PFSK-1 (cell line): Measurements from ENCODE around the gene CCL23.

Source experiments
- POLR2AphosphoS5 ChIP-seq: IDR thresholded peaks from 2 replicates; pipeline ENCODE4 v1.6.1; 2012; ENCODE audit warnings: low read depth, mild to moderate bottlenecking, control low read depth, low read length, moderate library complexity
- SIN3A ChIP-seq: IDR thresholded peaks from 2 replicates; pipeline ENCODE4 v1.6.1; 2012; ENCODE audit warnings: mild to moderate bottlenecking, low read length, moderate library complexity, borderline replicate concordance; ENCODE audit not compliant: insufficient read depth
- TF ChIP-seq, protein P1 (sequence below), 2 experiments: IDR thresholded peaks; 2 replicates each; pipeline versions ENCODE4 v1.6.1 to v1.8.0; 2011 to 2012; ENCODE audit warnings: low read depth in 2 of 2, low read length in 2 of 2, control low read depth in 1 of 2, inconsistent platforms in 1 of 2, mild to moderate bottlenecking in 1 of 2, moderate library complexity in 1 of 2; ENCODE audit not compliant: insufficient read depth in 1 of 2

DNA sequence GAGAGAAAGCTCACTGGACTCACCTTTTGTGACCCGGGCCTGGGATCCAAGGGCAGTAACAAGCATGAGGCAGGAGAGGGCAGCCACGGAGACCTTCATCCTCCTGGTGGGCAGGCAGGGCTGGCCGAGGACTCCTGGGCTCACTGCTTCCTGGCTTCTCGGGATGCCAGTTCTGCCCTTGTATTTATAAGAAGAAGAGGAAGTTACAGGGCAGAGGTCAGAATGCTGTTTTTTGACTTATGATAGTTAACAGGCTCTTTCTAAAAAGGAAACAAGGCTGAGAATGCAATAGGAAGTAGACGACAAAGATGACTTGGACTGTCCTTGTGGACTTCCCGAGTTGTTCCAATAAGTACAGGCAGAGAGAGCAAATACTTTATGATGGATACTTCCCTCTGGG is at the start of gene CCL23:
- TF ChIP-seq SIN3A (no peak), POLR2AphosphoS5 (no peak)
- TF ChIP-seq, protein P1, sequence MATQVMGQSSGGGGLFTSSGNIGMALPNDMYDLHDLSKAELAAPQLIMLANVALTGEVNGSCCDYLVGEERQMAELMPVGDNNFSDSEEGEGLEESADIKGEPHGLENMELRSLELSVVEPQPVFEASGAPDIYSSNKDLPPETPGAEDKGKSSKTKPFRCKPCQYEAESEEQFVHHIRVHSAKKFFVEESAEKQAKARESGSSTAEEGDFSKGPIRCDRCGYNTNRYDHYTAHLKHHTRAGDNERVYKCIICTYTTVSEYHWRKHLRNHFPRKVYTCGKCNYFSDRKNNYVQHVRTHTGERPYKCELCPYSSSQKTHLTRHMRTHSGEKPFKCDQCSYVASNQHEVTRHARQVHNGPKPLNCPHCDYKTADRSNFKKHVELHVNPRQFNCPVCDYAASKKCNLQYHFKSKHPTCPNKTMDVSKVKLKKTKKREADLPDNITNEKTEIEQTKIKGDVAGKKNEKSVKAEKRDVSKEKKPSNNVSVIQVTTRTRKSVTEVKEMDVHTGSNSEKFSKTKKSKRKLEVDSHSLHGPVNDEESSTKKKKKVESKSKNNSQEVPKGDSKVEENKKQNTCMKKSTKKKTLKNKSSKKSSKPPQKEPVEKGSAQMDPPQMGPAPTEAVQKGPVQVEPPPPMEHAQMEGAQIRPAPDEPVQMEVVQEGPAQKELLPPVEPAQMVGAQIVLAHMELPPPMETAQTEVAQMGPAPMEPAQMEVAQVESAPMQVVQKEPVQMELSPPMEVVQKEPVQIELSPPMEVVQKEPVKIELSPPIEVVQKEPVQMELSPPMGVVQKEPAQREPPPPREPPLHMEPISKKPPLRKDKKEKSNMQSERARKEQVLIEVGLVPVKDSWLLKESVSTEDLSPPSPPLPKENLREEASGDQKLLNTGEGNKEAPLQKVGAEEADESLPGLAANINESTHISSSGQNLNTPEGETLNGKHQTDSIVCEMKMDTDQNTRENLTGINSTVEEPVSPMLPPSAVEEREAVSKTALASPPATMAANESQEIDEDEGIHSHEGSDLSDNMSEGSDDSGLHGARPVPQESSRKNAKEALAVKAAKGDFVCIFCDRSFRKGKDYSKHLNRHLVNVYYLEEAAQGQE (IDR thresholded peaks at IDR 0.05; ENCODE audit: insufficient read depth in 1 of 2, low read depth in 2 of 2, low read length in 2 of 2), result no peak
